ENCODE results near the gene CCDC88C.
A peak's percentile ranks its signal among the peaks of the same experiment; 100 is the strongest.

Gene CCDC88C

DNA sequence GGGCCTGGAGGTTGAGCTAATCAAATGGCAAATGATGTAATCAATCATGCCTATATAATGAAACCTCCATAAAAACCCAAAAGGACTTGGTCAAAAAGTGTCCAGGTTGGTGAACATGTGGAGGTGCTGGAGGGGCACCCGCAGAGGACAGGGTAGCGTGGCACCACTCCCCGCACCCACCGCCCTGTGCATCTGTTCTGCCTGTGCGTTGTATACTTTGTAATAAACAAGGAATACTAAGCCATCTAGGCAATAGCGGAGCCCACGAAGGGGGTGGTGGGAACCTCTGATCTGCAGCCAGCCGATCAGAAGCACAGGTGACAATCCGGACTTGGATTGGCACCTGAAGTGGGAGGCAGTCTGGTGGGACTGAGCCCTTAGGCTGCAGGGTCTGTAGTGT, 97.4 kb downstream of the CCDC88C start:
- Histone ChIP-seq H3K4me3 (ENCODE audit: low read length in 2 of 2) (no peak overlapping the region), H3K27me3 (ENCODE audit: control insufficient read depth in 2 of 2, insufficient read depth in 2 of 2, low read length in 2 of 2) (no peaks in the 10 kb centered on the region), H3K9ac (ENCODE audit: low read depth in 1 of 2, low read length in 2 of 2) (no peak overlapping the region), H3K4me1 (ENCODE audit: control insufficient read depth in 2 of 2, insufficient read depth in 2 of 2, low read length in 2 of 2) (peaks cover 19 to 28% of the 10 kb centered on the region in 2 donors), H3K9me3 (ENCODE audit: control insufficient read depth in 2 of 2, low read length in 2 of 2) (no peaks in the 10 kb centered on the region), H3K36me3 (ENCODE audit: control insufficient read depth in 2 of 2, insufficient read depth in 2 of 2, low read length in 2 of 2) (peaks cover 11 to 36% of the 10 kb centered on the region in 2 donors), H3K27ac (ENCODE audit: low read depth in 2 of 2, low read length in 2 of 2) (no peak overlapping the region)

GRCh38 chr14:91318911-91319310, 98.7 kb downstream of the CCDC88C start:
- H3K27ac ChIP-seq (ENCODE audit: low read depth in 2 of 2, low read length in 2 of 2), result no peak overlapping the region

DNA sequence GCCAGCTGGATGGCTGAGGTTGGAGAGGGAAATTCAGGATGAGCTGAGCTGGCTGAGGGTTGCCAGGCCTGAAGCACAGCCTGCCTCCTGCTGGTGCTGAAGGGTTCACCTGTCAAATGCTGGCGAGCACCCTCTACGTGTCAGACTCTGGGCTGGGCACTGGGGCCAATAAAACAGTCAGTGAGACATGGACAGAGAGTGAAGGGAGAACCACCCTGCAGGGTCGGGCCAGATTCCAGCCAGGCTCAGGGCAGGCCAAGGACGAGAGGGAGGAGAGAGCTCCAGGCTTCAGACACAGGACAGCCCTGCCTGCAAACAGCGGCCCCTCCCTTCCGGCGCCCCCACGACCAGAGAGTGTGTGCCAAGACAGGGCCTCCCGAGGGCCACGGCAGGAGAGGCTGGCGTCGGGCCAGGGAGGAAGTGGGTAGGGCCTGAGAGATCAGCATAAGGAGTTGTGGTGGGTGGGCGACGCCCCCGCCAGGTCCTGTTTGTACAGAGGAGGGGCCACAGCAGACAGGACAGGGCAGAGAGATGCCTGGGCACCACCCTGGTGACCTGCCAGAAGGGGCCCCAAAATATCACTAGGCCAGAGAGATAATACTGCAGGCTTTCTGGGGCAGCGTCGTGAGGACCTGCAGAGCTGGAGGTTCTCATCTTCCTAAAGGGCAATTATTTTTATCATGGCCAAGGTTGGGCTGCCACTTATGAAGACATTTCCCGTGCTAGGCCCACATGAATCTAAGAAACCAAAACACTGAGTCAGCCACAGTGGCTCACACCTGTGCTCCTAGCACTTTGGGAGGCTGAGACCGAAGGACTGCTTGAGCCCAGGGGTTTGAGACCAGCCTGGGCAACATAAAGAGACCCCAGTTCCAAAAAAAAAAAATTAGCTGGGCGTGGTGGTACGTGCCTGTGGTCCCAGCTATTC, 100.0 kb downstream of the CCDC88C start:
- Histone ChIP-seq H3K4me1 (ENCODE audit: control insufficient read depth in 2 of 2, insufficient read depth in 2 of 2, low read length in 2 of 2) (peaks cover 14 to 15% of the 10 kb centered on the region in 2 donors), H3K36me3 (ENCODE audit: control insufficient read depth in 2 of 2, insufficient read depth in 2 of 2, low read length in 2 of 2) (peaks cover 33 to 51% of the 10 kb centered on the region in 2 donors), H3K27ac (ENCODE audit: low read depth in 2 of 2, low read length in 2 of 2) (peak overlapping the region; percentile 77 to 85)

More at GRCh38 chr14:91318911-91319310, 98.7 kb downstream of the CCDC88C start:
- H3K9ac ChIP-seq (ENCODE audit: low read depth in 1 of 2, low read length in 2 of 2), result no peak overlapping the region
- H3K4me3 ChIP-seq (ENCODE audit: low read length in 2 of 2), result no peak overlapping the region
- peaks cover 24 to 39% of the 10 kb centered on the region in 2 donors for H3K36me3 ChIP-seq (ENCODE audit: control insufficient read depth in 2 of 2, insufficient read depth in 2 of 2, low read length in 2 of 2)
- H3K4me1 ChIP-seq (ENCODE audit: control insufficient read depth in 2 of 2, insufficient read depth in 2 of 2, low read length in 2 of 2), result peaks cover 14 to 23% of the 10 kb centered on the region in 2 donors
- H3K9me3 ChIP-seq (ENCODE audit: control insufficient read depth in 2 of 2, low read length in 2 of 2), result no peaks in the 10 kb centered on the region
- H3K27me3 ChIP-seq (ENCODE audit: control insufficient read depth in 2 of 2, insufficient read depth in 2 of 2, low read length in 2 of 2), result no peaks in the 10 kb centered on the region

GRCh38 chr14:91316761-91317160, 100.9 kb downstream of the CCDC88C start:
- H3K27ac ChIP-seq (ENCODE audit: low read depth in 2 of 2, low read length in 2 of 2), result peak overlapping the region; percentile 77 to 85
- no peak overlapping the region for H3K4me3 ChIP-seq (ENCODE audit: low read length in 2 of 2)
- H3K9me3 ChIP-seq (ENCODE audit: control insufficient read depth in 2 of 2, low read length in 2 of 2), result no peaks in the 10 kb centered on the region
- H3K4me1 ChIP-seq (ENCODE audit: control insufficient read depth in 2 of 2, insufficient read depth in 2 of 2, low read length in 2 of 2), result peaks cover 14 to 15% of the 10 kb centered on the region in 2 donors
- H3K27me3 ChIP-seq (ENCODE audit: control insufficient read depth in 2 of 2, insufficient read depth in 2 of 2, low read length in 2 of 2), result no peaks in the 10 kb centered on the region
- peaks cover 33 to 49% of the 10 kb centered on the region in 2 donors for H3K36me3 ChIP-seq (ENCODE audit: control insufficient read depth in 2 of 2, insufficient read depth in 2 of 2, low read length in 2 of 2)
- H3K9ac ChIP-seq (ENCODE audit: low read depth in 1 of 2, low read length in 2 of 2), result no peak overlapping the region

More for the DNA sequence above, 100.0 kb downstream of the CCDC88C start:
- Histone ChIP-seq H3K27me3 (ENCODE audit: control insufficient read depth in 2 of 2, insufficient read depth in 2 of 2, low read length in 2 of 2) (no peaks in the 10 kb centered on the region), H3K4me3 (ENCODE audit: low read length in 2 of 2) (peak overlapping the region; percentile 13 to 26), H3K9ac (ENCODE audit: low read depth in 1 of 2, low read length in 2 of 2) (peak overlapping the region in 1 of 2 donors; percentile 34), H3K9me3 (ENCODE audit: control insufficient read depth in 2 of 2, low read length in 2 of 2) (no peaks in the 10 kb centered on the region)

GRCh38 chr14:91315844-91316267, 101.8 kb downstream of the CCDC88C start:
- no peaks in the 10 kb centered on the region for H3K27me3 ChIP-seq (ENCODE audit: control insufficient read depth in 2 of 2, insufficient read depth in 2 of 2, low read length in 2 of 2)
- no peak overlapping the region for H3K4me3 ChIP-seq (ENCODE audit: low read length in 2 of 2)
- H3K9ac ChIP-seq (ENCODE audit: low read depth in 1 of 2, low read length in 2 of 2), result no peak overlapping the region
- H3K36me3 ChIP-seq (ENCODE audit: control insufficient read depth in 2 of 2, insufficient read depth in 2 of 2, low read length in 2 of 2), result peaks cover 31 to 45% of the 10 kb centered on the region in 2 donors
- H3K27ac ChIP-seq (ENCODE audit: low read depth in 2 of 2, low read length in 2 of 2), result peak overlapping the region in 1 of 2 donors; percentile 48
- no peaks in the 10 kb centered on the region for H3K9me3 ChIP-seq (ENCODE audit: control insufficient read depth in 2 of 2, low read length in 2 of 2)
- H3K4me1 ChIP-seq (ENCODE audit: control insufficient read depth in 2 of 2, insufficient read depth in 2 of 2, low read length in 2 of 2), result peaks cover 21% of the 10 kb centered on the region in 2 donors

GRCh38 chr14:91313852-91314251, 103.8 kb downstream of the CCDC88C start:
- H3K9ac ChIP-seq (ENCODE audit: low read depth in 1 of 2, low read length in 2 of 2), result no peak overlapping the region
- peaks cover 33 to 43% of the 10 kb centered on the region in 2 donors for H3K36me3 ChIP-seq (ENCODE audit: control insufficient read depth in 2 of 2, insufficient read depth in 2 of 2, low read length in 2 of 2)
- H3K9me3 ChIP-seq (ENCODE audit: control insufficient read depth in 2 of 2, low read length in 2 of 2), result no peaks in the 10 kb centered on the region
- H3K27ac ChIP-seq (ENCODE audit: low read depth in 2 of 2, low read length in 2 of 2), result no peak overlapping the region
- H3K27me3 ChIP-seq (ENCODE audit: control insufficient read depth in 2 of 2, insufficient read depth in 2 of 2, low read length in 2 of 2), result no peaks in the 10 kb centered on the region
- H3K4me1 ChIP-seq (ENCODE audit: control insufficient read depth in 2 of 2, insufficient read depth in 2 of 2, low read length in 2 of 2), result peaks cover 21 to 22% of the 10 kb centered on the region in 2 donors
- H3K4me3 ChIP-seq (ENCODE audit: low read length in 2 of 2), result no peak overlapping the region

- peaks cover 21 to 22% of the 10 kb centered on the region in 2 donors for H3K4me1 ChIP-seq (ENCODE audit: control insufficient read depth in 2 of 2, insufficient read depth in 2 of 2, low read length in 2 of 2)
- H3K9me3 ChIP-seq (ENCODE audit: control insufficient read depth in 2 of 2, low read length in 2 of 2), result no peaks in the 10 kb centered on the region
- H3K27me3 ChIP-seq (ENCODE audit: control insufficient read depth in 2 of 2, insufficient read depth in 2 of 2, low read length in 2 of 2), result no peaks in the 10 kb centered on the region
- H3K4me3 ChIP-seq (ENCODE audit: low read length in 2 of 2), result no peak overlapping the region
- no peak overlapping the region for H3K27ac ChIP-seq (ENCODE audit: low read depth in 2 of 2, low read length in 2 of 2)
- peaks cover 38 to 46% of the 10 kb centered on the region in 2 donors for H3K36me3 ChIP-seq (ENCODE audit: control insufficient read depth in 2 of 2, insufficient read depth in 2 of 2, low read length in 2 of 2)
- H3K9ac ChIP-seq (ENCODE audit: low read depth in 1 of 2, low read length in 2 of 2), result no peak overlapping the region
Observed at GRCh38 chr14:91313154-91313850, 104.3 kb downstream of the CCDC88C start.

- Histone ChIP-seq H3K9me3 (ENCODE audit: control insufficient read depth in 2 of 2, low read length in 2 of 2) (no peaks in the 10 kb centered on the region), H3K27ac (ENCODE audit: low read depth in 2 of 2, low read length in 2 of 2) (peak overlapping the region in 1 of 2 donors; percentile 9), H3K27me3 (ENCODE audit: control insufficient read depth in 2 of 2, insufficient read depth in 2 of 2, low read length in 2 of 2) (no peaks in the 10 kb centered on the region), H3K9ac (ENCODE audit: low read depth in 1 of 2, low read length in 2 of 2) (no peak overlapping the region), H3K4me3 (ENCODE audit: low read length in 2 of 2) (no peak overlapping the region), H3K36me3 (ENCODE audit: control insufficient read depth in 2 of 2, insufficient read depth in 2 of 2, low read length in 2 of 2) (peaks cover 55 to 65% of the 10 kb centered on the region in 2 donors), H3K4me1 (ENCODE audit: control insufficient read depth in 2 of 2, insufficient read depth in 2 of 2, low read length in 2 of 2) (peaks cover 6 to 7% of the 10 kb centered on the region in 2 donors)
Observed at GRCh38 chr14:91311284-91311662, 106.3 kb downstream of the CCDC88C start.

- Histone ChIP-seq H3K4me1 (ENCODE audit: control insufficient read depth in 2 of 2, insufficient read depth in 2 of 2, low read length in 2 of 2) (peaks cover 6 to 7% of the 10 kb centered on the region in 2 donors), H3K36me3 (ENCODE audit: control insufficient read depth in 2 of 2, insufficient read depth in 2 of 2, low read length in 2 of 2) (peaks cover 56 to 69% of the 10 kb centered on the region in 2 donors), H3K27me3 (ENCODE audit: control insufficient read depth in 2 of 2, insufficient read depth in 2 of 2, low read length in 2 of 2) (no peaks in the 10 kb centered on the region), H3K9ac (ENCODE audit: low read depth in 1 of 2, low read length in 2 of 2) (no peak overlapping the region), H3K27ac (ENCODE audit: low read depth in 2 of 2, low read length in 2 of 2) (peak overlapping the region in 1 of 2 donors; percentile 9), H3K4me3 (ENCODE audit: low read length in 2 of 2) (no peak overlapping the region), H3K9me3 (ENCODE audit: control insufficient read depth in 2 of 2, low read length in 2 of 2) (no peaks in the 10 kb centered on the region)
Observed at GRCh38 chr14:91310606-91311283, 106.9 kb downstream of the CCDC88C start.
